GM12878 (cell line): ENCODE data around the gene USH1C.

Source experiments
- EP300 ChIP-seq, 2 experiments: fragments of 150-350 bp in 1 of 2; IDR thresholded peaks; 2 replicates each; pipeline ENCODE4 v1.6.1; 2011 to 2012; ENCODE audit warnings: low read depth in 2 of 2, low read length in 2 of 2, borderline replicate concordance in 1 of 2, improper control_type of control experiment in 1 of 2, inconsistent platforms in 1 of 2; ENCODE audit not compliant: control insufficient read depth in 1 of 2
- EZH2 ChIP-seq: IDR thresholded peaks from 2 replicates; pipeline ENCODE4 v1.6.1; 2012; ENCODE audit warnings: low read depth, mild to moderate bottlenecking, control low read depth, inconsistent platforms, low read length, borderline replicate concordance; ENCODE audit not compliant: control insufficient read depth
- JUND ChIP-seq: IDR thresholded peaks from 2 replicates; pipeline ENCODE4 v1.6.1; 2012; ENCODE audit warnings: low read depth, mild to moderate bottlenecking, low read length, improper control_type of control experiment, moderate library complexity
- MYB ChIP-seq: fragments of 150-350 bp; IDR thresholded peaks from 2 replicates; pipeline ENCODE4 v1.6.1; 2014; ENCODE audit warnings: mild to moderate bottlenecking, low read depth, low read length, borderline replicate concordance
- NFIC ChIP-seq: IDR thresholded peaks from 2 replicates; pipeline ENCODE4 v1.6.1; 2012; ENCODE audit warnings: low read depth, mild to moderate bottlenecking, inconsistent platforms, low read length, moderate library complexity
- PAX5 ChIP-seq: IDR thresholded peaks from 2 replicates; pipeline ENCODE4 v1.6.1; 2011; ENCODE audit warnings: low read depth, low read length, borderline replicate concordance
- POLR2A ChIP-seq: IDR thresholded peaks from 2 replicates; pipeline ENCODE4 v1.6.1; 2011; ENCODE audit warnings: low read depth, mild to moderate bottlenecking, low read length
- RB1 ChIP-seq: fragments of 450-650 bp; formaldehyde crosslinking; IDR thresholded peaks from 2 replicates; pipeline ENCODE4 v1.6.1; 2017; ENCODE audit warnings: mild to moderate bottlenecking, borderline replicate concordance
- RFX5 ChIP-seq: IDR thresholded peaks from 2 replicates; pipeline ENCODE4 v1.6.1; 2011; ENCODE audit warnings: low read depth, low read length, improper control_type of control experiment
- SREBF2 ChIP-seq: IDR thresholded peaks from 2 replicates; pipeline ENCODE4 v1.6.1; 2012; ENCODE audit warnings: mild to moderate bottlenecking, low read length
- TCF12 ChIP-seq: IDR thresholded peaks from 2 replicates; pipeline ENCODE4 v1.6.1; 2011; ENCODE audit warnings: low read depth, mild to moderate bottlenecking, low read length
- TF ChIP-seq, protein P1 (sequence below): IDR thresholded peaks from 2 replicates; pipeline ENCODE4 v1.6.1; 2011; ENCODE audit warnings: low read depth, low read length, improper control_type of control experiment, borderline replicate concordance
- TF ChIP-seq, protein P2 (sequence below), 3 experiments: IDR thresholded peaks in 2 of 3; conservative IDR thresholded peaks in 1 of 3; 2 replicates each; pipeline ENCODE4 v1.5.1; 2011; ENCODE audit warnings: low read depth in 3 of 3, low read length in 3 of 3, mild to moderate bottlenecking in 3 of 3, control low read depth in 2 of 3, moderate library complexity in 2 of 3, inconsistent platforms in 1 of 3, mixed read lengths in 1 of 3; ENCODE audit not compliant: control insufficient read depth in 2 of 3, insufficient read depth in 1 of 3; ENCODE audit errors: extremely low read depth in 1 of 3

DNA sequence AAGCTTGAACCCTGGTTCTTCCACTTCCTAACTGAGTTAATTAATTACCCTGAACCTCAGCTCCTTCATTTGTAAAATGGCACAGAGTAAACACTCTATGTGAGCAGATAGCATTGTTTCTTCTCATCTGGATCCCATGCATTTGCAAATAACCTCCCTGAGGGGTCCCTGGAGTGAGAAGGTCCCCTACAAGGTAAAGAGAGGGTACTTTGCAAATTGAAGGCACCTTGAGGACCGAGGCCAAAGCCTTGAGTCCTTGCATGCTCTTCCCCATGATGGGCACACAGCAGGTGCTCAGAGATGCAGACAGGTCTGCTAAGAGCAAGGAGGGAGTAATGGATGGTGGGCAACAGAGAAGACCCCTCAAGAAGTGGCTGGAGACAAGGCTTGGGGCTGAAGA lies 36.1 kb upstream of the USH1C start:
- no peak for TF ChIP-seq PAX5
- TF ChIP-seq EZH2, result no peak
- TF ChIP-seq RFX5, result no peak
- TF ChIP-seq, protein P1, sequence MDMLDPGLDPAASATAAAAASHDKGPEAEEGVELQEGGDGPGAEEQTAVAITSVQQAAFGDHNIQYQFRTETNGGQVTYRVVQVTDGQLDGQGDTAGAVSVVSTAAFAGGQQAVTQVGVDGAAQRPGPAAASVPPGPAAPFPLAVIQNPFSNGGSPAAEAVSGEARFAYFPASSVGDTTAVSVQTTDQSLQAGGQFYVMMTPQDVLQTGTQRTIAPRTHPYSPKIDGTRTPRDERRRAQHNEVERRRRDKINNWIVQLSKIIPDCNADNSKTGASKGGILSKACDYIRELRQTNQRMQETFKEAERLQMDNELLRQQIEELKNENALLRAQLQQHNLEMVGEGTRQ, result no peak
- TF ChIP-seq, protein P2, sequence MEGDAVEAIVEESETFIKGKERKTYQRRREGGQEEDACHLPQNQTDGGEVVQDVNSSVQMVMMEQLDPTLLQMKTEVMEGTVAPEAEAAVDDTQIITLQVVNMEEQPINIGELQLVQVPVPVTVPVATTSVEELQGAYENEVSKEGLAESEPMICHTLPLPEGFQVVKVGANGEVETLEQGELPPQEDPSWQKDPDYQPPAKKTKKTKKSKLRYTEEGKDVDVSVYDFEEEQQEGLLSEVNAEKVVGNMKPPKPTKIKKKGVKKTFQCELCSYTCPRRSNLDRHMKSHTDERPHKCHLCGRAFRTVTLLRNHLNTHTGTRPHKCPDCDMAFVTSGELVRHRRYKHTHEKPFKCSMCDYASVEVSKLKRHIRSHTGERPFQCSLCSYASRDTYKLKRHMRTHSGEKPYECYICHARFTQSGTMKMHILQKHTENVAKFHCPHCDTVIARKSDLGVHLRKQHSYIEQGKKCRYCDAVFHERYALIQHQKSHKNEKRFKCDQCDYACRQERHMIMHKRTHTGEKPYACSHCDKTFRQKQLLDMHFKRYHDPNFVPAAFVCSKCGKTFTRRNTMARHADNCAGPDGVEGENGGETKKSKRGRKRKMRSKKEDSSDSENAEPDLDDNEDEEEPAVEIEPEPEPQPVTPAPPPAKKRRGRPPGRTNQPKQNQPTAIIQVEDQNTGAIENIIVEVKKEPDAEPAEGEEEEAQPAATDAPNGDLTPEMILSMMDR (IDR thresholded peaks at IDR 0.05 in 2 of 3, conservative IDR thresholded peaks at IDR 0.05 in 1 of 3; ENCODE audit: control insufficient read depth in 2 of 3, extremely low read depth in 1 of 3, insufficient read depth in 1 of 3, low read depth in 3 of 3, low read length in 3 of 3), result no peak
- TF ChIP-seq TCF12, result no peak
- TF ChIP-seq SREBF2, result no peak
- no peak for TF ChIP-seq RB1
- no peak for TF ChIP-seq MYB
- TF ChIP-seq EP300 (IDR thresholded peaks at IDR 0.05; ENCODE audit: borderline replicate concordance in 1 of 2, control insufficient read depth in 1 of 2, low read depth in 2 of 2, low read length in 2 of 2), result no peak
- TF ChIP-seq NFIC, result no peak
- no peak for TF ChIP-seq JUND
- TF ChIP-seq POLR2A, result no peak
